B cell (primary cell): ENCODE data around the gene PSMB10. TPM values are rescaled to one million over a fixed set of nuclear protein-coding genes. Genes with fewer than 3 reads are reported as not detected.

Experiments used
- ATAC-seq: fragments of 200-7000 bp; cut with Tn5 transposase; one replicate; pipeline ENCODE4 v1.10.0; 2021; ENCODE audit warnings: low read depth, mild to moderate bottlenecking, moderate number of reproducible peaks, moderate library complexity
- CTCF ChIA-PET: fragments of 350-600 bp; sonication (Branson Sonifier 250); formaldehyde crosslinking; loops from one replicate; lab custom pipeline; 2021; ENCODE audit warnings: antibody characterized with exemption, inconsistent platforms; lab: Charles Lee
- POLR2A ChIA-PET: fragments of 350-600 bp; sonication (Branson Sonifier 250); formaldehyde crosslinking; loops from one replicate; lab custom pipeline; 2021; ENCODE audit warnings: antibody characterized with exemption; lab: Charles Lee
- DNase-seq: peaks from one replicate; pipeline ENCODE4 v3.0.0; 2013
- H2AFZ ChIP-seq: 2 replicates; pipeline ENCODE4 v1.6.1; 2012; ENCODE audit warnings: mild to moderate bottlenecking, low read depth, low read length; ENCODE audit not compliant: insufficient read depth, poor library complexity, severe bottlenecking
- H3K27ac ChIP-seq, 2 donors: 1 replicate in 1 of 2; 2 replicates in 1 of 2; pipeline ENCODE4 v1.5.1; 2012 to 2013; ENCODE audit warnings: low read length in 2 of 2, mild to moderate bottlenecking in 2 of 2, moderate library complexity in 1 of 2
- H3K27me3 ChIP-seq, 4 experiments: fragments of 200-600 bp in 1 of 4; sonication (generic) in 1 of 4; replicated peaks in 1 of 4; 1 replicate in 2 of 4; 2 replicates in 2 of 4; pipeline versions ENCODE4 v1.6.1 to v1.7.0; 2013 to 2016; ENCODE audit warnings: low read length in 3 of 4, mild to moderate bottlenecking in 2 of 4, mixed read lengths in 1 of 4, moderate library complexity in 1 of 4; ENCODE audit not compliant: insufficient read depth in 4 of 4, control insufficient read depth in 3 of 4; ENCODE audit errors: control extremely low read depth in 1 of 4
- H3K36me3 ChIP-seq, 2 experiments: replicated peaks in 1 of 2; 1 replicate in 1 of 2; 2 replicates in 1 of 2; pipeline versions ENCODE4 v1.6.1 to v1.7.1; 2013; ENCODE audit warnings: low read length in 1 of 2; ENCODE audit not compliant: insufficient read depth in 2 of 2, control insufficient read depth in 1 of 2; ENCODE audit errors: control extremely low read depth in 1 of 2, extremely low read depth in 1 of 2
- H3K4me1 ChIP-seq, 2 donors: fragments of 200-600 bp in 1 of 2; sonication (generic) in 1 of 2; 1 replicate in 1 of 2; 2 replicates in 1 of 2; pipeline versions ENCODE4 v1.5.1 to v1.6.1; 2013 to 2017; ENCODE audit warnings: low read length in 2 of 2; ENCODE audit not compliant: control insufficient read depth in 2 of 2, insufficient read depth in 2 of 2
- H3K4me2 ChIP-seq: replicated peaks from 2 replicates; pipeline ENCODE3; 2012; ENCODE audit warnings: mild to moderate bottlenecking, low read depth, low read length; ENCODE audit not compliant: poor library complexity, severe bottlenecking
- H3K4me3 ChIP-seq, 5 experiments: fragments of 200-600 bp in 1 of 5; sonication (generic) in 1 of 5; 1 replicate in 3 of 5; 2 replicates in 2 of 5; pipeline versions ENCODE4 v1.5.1 to v1.7.0; 2011 to 2016; ENCODE audit warnings: low read length in 4 of 5, mild to moderate bottlenecking in 4 of 5, low read depth in 2 of 5, control low read depth in 1 of 5, moderate library complexity in 1 of 5; ENCODE audit not compliant: insufficient read depth in 1 of 5; ENCODE audit errors: control extremely low read depth in 1 of 5, extremely low read depth in 1 of 5
- H3K79me2 ChIP-seq: fragments of 200-600 bp; sonication (generic); one replicate; pipeline ENCODE4 v1.6.0; 2016; ENCODE audit warnings: low read length; ENCODE audit not compliant: control insufficient read depth, insufficient read depth
- H3K9ac ChIP-seq: fragments of 200-600 bp; sonication (generic); 2 replicates; pipeline ENCODE4 v1.6.1; 2017; ENCODE audit warnings: mild to moderate bottlenecking, low read length, moderate library complexity
- H3K9me3 ChIP-seq, 3 donors: one replicate each; pipeline versions ENCODE4 v1.6.1 to v1.7.1; 2013; ENCODE audit warnings: low read length in 2 of 3; ENCODE audit not compliant: control insufficient read depth in 2 of 3, insufficient read depth in 1 of 3; ENCODE audit errors: control extremely low read depth in 1 of 3
- H4K20me1 ChIP-seq: 2 replicates; pipeline ENCODE4 v1.6.0; 2012; ENCODE audit warnings: mild to moderate bottlenecking, low read length; ENCODE audit not compliant: insufficient read depth, control insufficient read depth, poor library complexity, severe bottlenecking
- H3K27ac Mint-ChIP-seq: one replicate; pipeline ENCODE4 v1.8.0; 2021; ENCODE audit warnings: mixed read lengths
- H3K27me3 Mint-ChIP-seq: one replicate; pipeline ENCODE4 v1.8.0; 2021; ENCODE audit warnings: mixed read lengths
- H3K4me1 Mint-ChIP-seq: one replicate; pipeline ENCODE4 v1.8.0; 2021; ENCODE audit warnings: mixed read lengths
- H3K4me3 Mint-ChIP-seq: one replicate; pipeline ENCODE4 v1.8.0; 2021; ENCODE audit warnings: mixed read lengths
- H3K9me3 Mint-ChIP-seq: one replicate; pipeline ENCODE4 v1.8.0; 2022; ENCODE audit warnings: mixed read lengths; ENCODE audit not compliant: insufficient read depth
- EZH2 ChIP-seq: IDR thresholded peaks from 2 replicates; pipeline ENCODE4 v1.6.1; 2012; ENCODE audit warnings: borderline replicate concordance, low read depth, mild to moderate bottlenecking, moderate library complexity, low read length; ENCODE audit not compliant: insufficient read depth, poor library complexity, severe bottlenecking
- WGBS: methylation state at CpG from one replicate; pipeline ENCODE4 v1.1.5; 2013; ENCODE audit warnings: missing lambda C conversion rate; ENCODE audit not compliant: insufficient coverage; 5-methylcytosine and 5-hydroxymethylcytosine counted together
- intact Hi-C: fragments of 100-400 bp; cut with micrococcal nuclease; formaldehyde crosslinking; loops from one replicate; pipeline ENCODE4 v1.10.0; 2022
- polyA plus RNA-seq: library from polyadenylated mRNA; depleted of rRNA; stranded (reverse); fragments of >200 nt; gene quantifications from 2 replicates; pipeline ENCODE4 v1.2.3, GENCODE V29; 2012
- total RNA-seq, 2 donors: library from RNA; stranded (reverse); fragments of 120-200 nt in 1 of 2; gene quantifications; 1 replicate in 1 of 2; 2 replicates in 1 of 2; pipeline versions ENCODE4 v1.2.3 to v1.2.4, GENCODE V29; 2013 to 2022
- TF ChIP-seq, protein P1 (sequence below): fragments of 200-600 bp; IDR thresholded peaks from one replicate; pipeline ENCODE4 v1.8.0; 2022; ENCODE audit warnings: antibody characterized with exemption, mild to moderate bottlenecking

The PSMB10 gene
- total and polyA plus RNA-seq, 2 donors (not counting 1 experiment from before 2014, with no cell fraction given): 167 to 176 TPM

DNA sequence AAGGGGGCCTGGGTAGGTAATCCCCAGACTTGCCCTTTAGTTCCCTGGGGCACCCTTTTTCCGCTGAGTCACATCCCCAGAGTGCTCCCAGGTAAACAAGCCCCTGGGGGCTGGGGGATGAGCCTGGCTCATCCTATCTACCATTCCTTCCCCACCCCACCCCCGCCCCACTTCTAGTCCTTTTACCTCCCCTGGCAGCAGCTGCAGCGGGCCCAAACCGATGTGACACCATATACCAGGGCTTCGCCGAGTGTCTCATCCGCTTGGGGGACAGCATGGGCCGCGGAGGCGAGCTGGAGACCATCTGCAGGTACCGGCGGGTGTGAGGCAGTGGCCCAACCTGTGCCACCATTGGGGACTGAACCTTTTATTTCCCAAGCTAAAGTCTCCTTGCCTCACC, 51.1 kb downstream of the PSMB10 start:
- 98% methylated on average over 9 of the region's 12 CpGs for WGBS
- no peak overlapping the region for H3K4me3 Mint-ChIP-seq
- no peak overlapping the region for H3K27ac Mint-ChIP-seq
- intact Hi-C loops: no loop called here
- no peak overlapping the region for H3K4me3 ChIP-seq
- H3K9me3 Mint-ChIP-seq: no peaks in the 10 kb centered on the region
- peaks cover 6% of the 10 kb centered on the region for H3K79me2 ChIP-seq
- H3K27me3 ChIP-seq: no peaks in the 10 kb centered on the region
- no peaks in the 10 kb centered on the region for H3K9me3 ChIP-seq
- peaks cover 0 to 52% of the 10 kb centered on the region in 2 experiments for H3K36me3 ChIP-seq
- H3K4me1 ChIP-seq: no peaks in the 10 kb centered on the region
- ChIA-PET POLR2A (interaction anchor here (1.7 kb wide), 1 partner anchor 155 kb away, joined by 12 read pairs; no protein-coding TSS in a partner anchor), CTCF (interaction anchor here (0.5 to 9.3 kb wide), 14 partner anchors 11 to 365 kb away, joined by 3 to 151 read pairs (median 4); partner anchors contain the start of gene LCAT)
- ATAC-seq: no peak
- H3K4me1 Mint-ChIP-seq: no peaks in the 10 kb centered on the region
- no peak overlapping the region for H3K27ac ChIP-seq
- no peak for TF ChIP-seq EZH2
- TF ChIP-seq, protein P1, sequence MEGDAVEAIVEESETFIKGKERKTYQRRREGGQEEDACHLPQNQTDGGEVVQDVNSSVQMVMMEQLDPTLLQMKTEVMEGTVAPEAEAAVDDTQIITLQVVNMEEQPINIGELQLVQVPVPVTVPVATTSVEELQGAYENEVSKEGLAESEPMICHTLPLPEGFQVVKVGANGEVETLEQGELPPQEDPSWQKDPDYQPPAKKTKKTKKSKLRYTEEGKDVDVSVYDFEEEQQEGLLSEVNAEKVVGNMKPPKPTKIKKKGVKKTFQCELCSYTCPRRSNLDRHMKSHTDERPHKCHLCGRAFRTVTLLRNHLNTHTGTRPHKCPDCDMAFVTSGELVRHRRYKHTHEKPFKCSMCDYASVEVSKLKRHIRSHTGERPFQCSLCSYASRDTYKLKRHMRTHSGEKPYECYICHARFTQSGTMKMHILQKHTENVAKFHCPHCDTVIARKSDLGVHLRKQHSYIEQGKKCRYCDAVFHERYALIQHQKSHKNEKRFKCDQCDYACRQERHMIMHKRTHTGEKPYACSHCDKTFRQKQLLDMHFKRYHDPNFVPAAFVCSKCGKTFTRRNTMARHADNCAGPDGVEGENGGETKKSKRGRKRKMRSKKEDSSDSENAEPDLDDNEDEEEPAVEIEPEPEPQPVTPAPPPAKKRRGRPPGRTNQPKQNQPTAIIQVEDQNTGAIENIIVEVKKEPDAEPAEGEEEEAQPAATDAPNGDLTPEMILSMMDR: no peak
- no peak overlapping the region for H3K4me2 ChIP-seq
- no peak overlapping the region for H2AFZ ChIP-seq
- H3K9ac ChIP-seq: no peak overlapping the region
- H3K27me3 Mint-ChIP-seq: no peaks in the 10 kb centered on the region
- no peaks in the 10 kb centered on the region for H4K20me1 ChIP-seq
- no peak for DNase-seq

DNA sequence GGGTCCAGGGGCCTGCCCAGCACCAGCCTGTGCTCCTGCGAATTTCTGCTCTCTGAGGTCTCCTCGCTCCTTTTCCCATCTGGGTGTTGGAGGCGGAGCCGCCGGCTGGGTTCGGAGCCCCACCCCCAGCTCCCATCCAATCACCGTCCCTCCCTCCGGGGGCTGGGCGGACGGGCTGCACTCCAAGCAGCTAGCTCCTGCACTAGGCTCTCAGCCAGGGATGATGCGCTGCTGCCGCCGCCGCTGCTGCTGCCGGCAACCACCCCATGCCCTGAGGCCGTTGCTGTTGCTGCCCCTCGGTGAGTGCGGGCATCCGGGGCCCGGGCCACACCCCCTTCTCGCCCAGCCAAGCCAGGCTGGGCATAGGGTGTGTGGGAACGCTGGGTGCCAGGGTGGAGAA, 52.0 kb downstream of the PSMB10 start, which contains the start of gene NRN1L:
NRN1L (plus strand) TSS at position 202 of the 400 bp plus-strand sequence; CDS start at position 221, 19 bp downstream.
- Histone ChIP-seq H4K20me1 (no peaks in the 10 kb centered on the region), H3K79me2 (peaks cover 6% of the 10 kb centered on the region), H3K4me2 (no peak within 1 kb of the TSS), H3K27me3 (no peaks in the 10 kb centered on the region), H2AFZ (no peak within 1 kb of the TSS), H3K36me3 (peaks cover 0 to 60% of the 10 kb centered on the region in 2 experiments), H3K27ac (no peak within 1 kb of the TSS), H3K4me3 (no peak within 1 kb of the TSS), H3K4me1 (no peaks in the 10 kb centered on the region), H3K9me3 (no peaks in the 10 kb centered on the region), H3K9ac (no peak within 1 kb of the TSS)
- Mint-ChIP-seq H3K27ac (no peak within 1 kb of the TSS), H3K9me3 (no peaks in the 10 kb centered on the region), H3K4me3 (no peak within 1 kb of the TSS), H3K27me3 (no peaks in the 10 kb centered on the region), H3K4me1 (no peaks in the 10 kb centered on the region)
- ATAC-seq (no peak), DNase-seq (no peak)
- TF ChIP-seq, protein P1: no peak
- TF ChIP-seq EZH2: no peak
- WGBS: 96% methylated on average over 21 of the region's 22 CpGs
- intact Hi-C loops: no loop called here
- CTCF ChIA-PET: interaction anchor here (0.8 to 9.3 kb wide), 40 partner anchors 8 to 343 kb away, joined by 3 to 151 read pairs (median 8); partner anchors contain the start of genes DDX28, DPEP2, DUS2 and GFOD2
- POLR2A ChIA-PET: interaction anchor here (1.7 kb wide), 1 partner anchor 156 kb away, joined by 12 read pairs; no protein-coding TSS in a partner anchor
